Naive B cell (primary cell): Measurements from ENCODE around the gene EIF4E1B. TPM values are rescaled to one million over a fixed set of nuclear protein-coding genes. Genes with fewer than 3 reads are reported as not detected.

Experiments used
- ATAC-seq, 2 donors: fragments of 150-1000 bp; cut with Tn5 transposase; 2 replicates each; pipeline ENCODE4 v1.10.0; 2021; ENCODE audit warnings: low read depth in 2 of 2, mild to moderate bottlenecking in 2 of 2, moderate library complexity in 2 of 2
- DNase-seq: peaks from one replicate; pipeline ENCODE4 v3.0.0; 2022
- H3K27ac Mint-ChIP-seq, 6 donors: one replicate each; pipeline ENCODE4 v1.8.0; 2020 to 2022; ENCODE audit warnings: mild to moderate bottlenecking in 6 of 6, mixed read lengths in 6 of 6, moderate library complexity in 5 of 6, inconsistent platforms in 2 of 6
- H3K27me3 Mint-ChIP-seq, 3 donors: one replicate each; pipeline ENCODE4 v1.8.0; 2021 to 2022; ENCODE audit warnings: mixed read lengths in 3 of 3, mild to moderate bottlenecking in 1 of 3
- H3K36me3 Mint-ChIP-seq, 2 donors: one replicate each; pipeline ENCODE4 v1.8.0; 2020 to 2022; ENCODE audit warnings: mixed read lengths in 2 of 2, inconsistent platforms in 1 of 2, mild to moderate bottlenecking in 1 of 2
- H3K4me1 Mint-ChIP-seq, 3 donors: one replicate each; pipeline ENCODE4 v1.8.0; 2020 to 2022; ENCODE audit warnings: mixed read lengths in 3 of 3, inconsistent platforms in 1 of 3, mild to moderate bottlenecking in 1 of 3, moderate library complexity in 1 of 3
- H3K4me3 Mint-ChIP-seq, 8 donors: one replicate each; pipeline ENCODE4 v1.8.0; 2020 to 2022; ENCODE audit warnings: mild to moderate bottlenecking in 8 of 8, mixed read lengths in 8 of 8, moderate library complexity in 8 of 8, inconsistent platforms in 2 of 8
- H3K9me3 Mint-ChIP-seq, 7 donors: one replicate each; pipeline ENCODE4 v1.8.0; 2020 to 2022; ENCODE audit warnings: mixed read lengths in 7 of 7, mild to moderate bottlenecking in 5 of 7, inconsistent platforms in 2 of 7, moderate library complexity in 1 of 7
- polyA plus RNA-seq, 6 donors: library from polyadenylated mRNA; unstranded; fragments of 300-500 nt; fragmentation: Illumina TruSeq; gene quantifications; one replicate each; pipeline ENCODE4 v1.2.3, GENCODE V29; 2021; ENCODE audit warnings: low read depth in 6 of 6

The EIF4E1B gene
- polyA plus RNA-seq, 6 donors from 2014 or later: not detected

- no peak for DNase-seq
- Mint-ChIP-seq H3K36me3 (no peaks in the 10 kb centered on the region), H3K27me3 (peaks cover 27 to 73% (median 66%) of the 10 kb centered on the region in 3 donors), H3K4me1 (peaks cover 0 to 4% (median 1%) of the 10 kb centered on the region in 3 donors), H3K9me3 (no peaks in the 10 kb centered on the region), H3K4me3 (peak overlapping the region in 1 of 8 donors; percentile 42), H3K27ac (no peak overlapping the region)
- ATAC-seq: no peak
Measured at GRCh38 chr5:176671890-176672747, 41.6 kb downstream of the EIF4E1B start.

- ATAC-seq (no peak), DNase-seq (no peak)
- peaks cover 37 to 73% (median 70%) of the 10 kb centered on the region in 3 donors for H3K27me3 Mint-ChIP-seq
- no peaks in the 10 kb centered on the region for H3K36me3 Mint-ChIP-seq
- no peaks in the 10 kb centered on the region for H3K9me3 Mint-ChIP-seq
- H3K4me3 Mint-ChIP-seq: no peak overlapping the region
- H3K4me1 Mint-ChIP-seq: peaks cover 4 to 5% (median 4%) of the 10 kb centered on the region in 3 donors
- no peak overlapping the region for H3K27ac Mint-ChIP-seq
Measured at GRCh38 chr5:176673651-176674583, 43.4 kb downstream of the EIF4E1B start.

GRCh38 chr5:176674799-176675198 lies 44.3 kb downstream of the EIF4E1B start:
- Mint-ChIP-seq H3K4me3 (no peak overlapping the region), H3K27ac (peak overlapping the region in 1 of 6 donors; percentile 26), H3K27me3 (peaks cover 38 to 78% (median 71%) of the 10 kb centered on the region in 3 donors), H3K36me3 (no peaks in the 10 kb centered on the region), H3K9me3 (no peaks in the 10 kb centered on the region), H3K4me1 (peaks cover 4 to 5% (median 4%) of the 10 kb centered on the region in 3 donors)
- no peak for ATAC-seq
- no peak for DNase-seq

- no peaks in the 10 kb centered on the region for H3K9me3 Mint-ChIP-seq
- no peak for ATAC-seq
- H3K36me3 Mint-ChIP-seq: no peaks in the 10 kb centered on the region
- no peak for DNase-seq
- H3K27ac Mint-ChIP-seq: no peak overlapping the region
- no peak overlapping the region for H3K4me3 Mint-ChIP-seq
- peaks cover 40 to 76% (median 75%) of the 10 kb centered on the region in 3 donors for H3K27me3 Mint-ChIP-seq
- peaks cover 4 to 5% (median 4%) of the 10 kb centered on the region in 3 donors for H3K4me1 Mint-ChIP-seq
Measured at GRCh38 chr5:176675676-176676360, 45.3 kb downstream of the EIF4E1B start.

- H3K4me3 Mint-ChIP-seq: no peak overlapping the region
- no peak for ATAC-seq
- H3K27me3 Mint-ChIP-seq: peaks cover 42 to 76% (median 72%) of the 10 kb centered on the region in 3 donors
- H3K4me1 Mint-ChIP-seq: peaks cover 0 to 5% (median 4%) of the 10 kb centered on the region in 3 donors
- H3K27ac Mint-ChIP-seq: no peak overlapping the region
- H3K9me3 Mint-ChIP-seq: no peaks in the 10 kb centered on the region
- no peaks in the 10 kb centered on the region for H3K36me3 Mint-ChIP-seq
- no peak for DNase-seq
Measured at GRCh38 chr5:176676361-176676824, 45.9 kb downstream of the EIF4E1B start.

- Mint-ChIP-seq H3K27ac (peak overlapping the region in 1 of 6 donors; percentile 49), H3K27me3 (peaks cover 45 to 76% (median 69%) of the 10 kb centered on the region in 3 donors), H3K36me3 (no peaks in the 10 kb centered on the region), H3K9me3 (no peaks in the 10 kb centered on the region), H3K4me1 (peaks cover 0 to 5% (median 4%) of the 10 kb centered on the region in 3 donors), H3K4me3 (peak overlapping the region in 1 of 8 donors; percentile 9)
- DNase-seq (no peak), ATAC-seq (no peak)
Measured at GRCh38 chr5:176677209-176677939, 46.9 kb downstream of the EIF4E1B start.

GRCh38 chr5:176678584-176678983 lies 48.1 kb downstream of the EIF4E1B start:
- H3K27me3 Mint-ChIP-seq: peaks cover 52 to 79% (median 70%) of the 10 kb centered on the region in 3 donors
- DNase-seq (no peak), ATAC-seq (no peak)
- no peaks in the 10 kb centered on the region for H3K36me3 Mint-ChIP-seq
- no peak overlapping the region for H3K27ac Mint-ChIP-seq
- peaks cover 0 to 5% (median 4%) of the 10 kb centered on the region in 3 donors for H3K4me1 Mint-ChIP-seq
- no peak overlapping the region for H3K4me3 Mint-ChIP-seq
- H3K9me3 Mint-ChIP-seq: peaks cover 0 to 3% (median 0%) of the 10 kb centered on the region in 7 donors

- H3K36me3 Mint-ChIP-seq: peaks cover 0 to 8% of the 10 kb centered on the region in 2 donors
- ATAC-seq (no peak), DNase-seq (no peak)
- peaks cover under 1 to 13% (median 8%) of the 10 kb centered on the region in 7 donors for H3K9me3 Mint-ChIP-seq
- peaks cover 0 to 5% (median 4%) of the 10 kb centered on the region in 3 donors for H3K4me1 Mint-ChIP-seq
- peaks cover 57 to 76% (median 69%) of the 10 kb centered on the region in 3 donors for H3K27me3 Mint-ChIP-seq
- H3K4me3 Mint-ChIP-seq: no peak overlapping the region
- H3K27ac Mint-ChIP-seq: peak overlapping the region in 2 of 6 donors; percentile 9 to 79
Measured at GRCh38 chr5:176679365-176680225, 49.1 kb downstream of the EIF4E1B start.

- DNase-seq: no peak
- ATAC-seq: no peak
- peaks cover 0 to 13% of the 10 kb centered on the region in 2 donors for H3K36me3 Mint-ChIP-seq
- H3K4me1 Mint-ChIP-seq: peaks cover 0 to 5% (median 4%) of the 10 kb centered on the region in 3 donors
- no peak overlapping the region for H3K27ac Mint-ChIP-seq
- H3K27me3 Mint-ChIP-seq: peaks cover 57 to 78% (median 72%) of the 10 kb centered on the region in 3 donors
- H3K9me3 Mint-ChIP-seq: peaks cover 7 to 19% (median 14%) of the 10 kb centered on the region in 7 donors
- H3K4me3 Mint-ChIP-seq: no peak overlapping the region
Measured at GRCh38 chr5:176680226-176680563, 49.7 kb downstream of the EIF4E1B start.

GRCh38 chr5:176682016-176682531 lies 51.6 kb downstream of the EIF4E1B start:
- H3K27me3 Mint-ChIP-seq: peaks cover 65 to 80% (median 68%) of the 10 kb centered on the region in 3 donors
- no peak overlapping the region for H3K27ac Mint-ChIP-seq
- peaks cover 0 to 22% of the 10 kb centered on the region in 2 donors for H3K36me3 Mint-ChIP-seq
- H3K4me3 Mint-ChIP-seq: no peak overlapping the region
- peaks cover 10 to 33% (median 26%) of the 10 kb centered on the region in 7 donors for H3K9me3 Mint-ChIP-seq
- no peak for DNase-seq
- ATAC-seq: no peak
- H3K4me1 Mint-ChIP-seq: peaks cover 0 to 5% (median 4%) of the 10 kb centered on the region in 3 donors

GRCh38 chr5:176685010-176685409 lies 54.5 kb downstream of the EIF4E1B start:
- Mint-ChIP-seq H3K4me3 (no peak overlapping the region), H3K36me3 (peaks cover 0 to 30% of the 10 kb centered on the region in 2 donors), H3K27me3 (peaks cover 47 to 64% (median 51%) of the 10 kb centered on the region in 3 donors), H3K27ac (no peak overlapping the region), H3K4me1 (no peaks in the 10 kb centered on the region), H3K9me3 (peaks cover 11 to 41% (median 35%) of the 10 kb centered on the region in 7 donors)
- DNase-seq (no peak), ATAC-seq (no peak)
